ENCODE measurements around the gene PDCD1LG2.
"Not testable (repeated sequence)": the region's sequence is repeated elsewhere in the genome, so short reads cannot be mapped to it uniquely, and the experiment has no call there.

Gene PDCD1LG2

GRCh38 chr9:5566054-5566618, 55.8 kb downstream of the PDCD1LG2 start:
- DNase-seq (ENCODE audit: low read depth): no peak

GRCh38 chr9:5568868-5569267, 58.5 kb downstream of the PDCD1LG2 start:
- no peak for DNase-seq (ENCODE audit: low read depth)

- DNase-seq (ENCODE audit: low read depth): no peak
Observed at GRCh38 chr9:5569409-5569808, 59.1 kb downstream of the PDCD1LG2 start.

- no peak for DNase-seq (ENCODE audit: low read depth)
Observed at GRCh38 chr9:5569891-5570290, 59.6 kb downstream of the PDCD1LG2 start.

- DNase-seq (ENCODE audit: low read depth): no peak
Observed at GRCh38 chr9:5571629-5572232, 61.4 kb downstream of the PDCD1LG2 start.

GRCh38 chr9:5574097-5574496, 63.8 kb downstream of the PDCD1LG2 start:
- DNase-seq (ENCODE audit: low read depth): no peak

GRCh38 chr9:5575000-5575399, 64.7 kb downstream of the PDCD1LG2 start:
- DNase-seq (ENCODE audit: low read depth): no peak

- no peak for DNase-seq (ENCODE audit: low read depth)
Observed at GRCh38 chr9:5577225-5577624, 66.9 kb downstream of the PDCD1LG2 start.

- DNase-seq (ENCODE audit: low read depth): no peak
Observed at GRCh38 chr9:5578018-5578697, 67.8 kb downstream of the PDCD1LG2 start.

- DNase-seq (ENCODE audit: low read depth): no peak
Observed at GRCh38 chr9:5578698-5579085, 68.4 kb downstream of the PDCD1LG2 start.

- DNase-seq (ENCODE audit: low read depth): no peak
Observed at GRCh38 chr9:5579881-5580280, 69.5 kb downstream of the PDCD1LG2 start.

- DNase-seq (ENCODE audit: low read depth): no peak
Observed at GRCh38 chr9:5580650-5581049, 70.3 kb downstream of the PDCD1LG2 start.

- DNase-seq (ENCODE audit: low read depth): not testable (repeated sequence)
Observed at GRCh38 chr9:5581706-5582105, 71.4 kb downstream of the PDCD1LG2 start.

- peak; percentile 82 for DNase-seq (ENCODE audit: low read depth)
Observed at GRCh38 chr9:5582835-5583195, 72.5 kb downstream of the PDCD1LG2 start.

- DNase-seq (ENCODE audit: low read depth): peak; percentile 13
Observed at GRCh38 chr9:5586391-5586802, 76.1 kb downstream of the PDCD1LG2 start.

- DNase-seq (ENCODE audit: low read depth): peak; percentile 55
Observed at GRCh38 chr9:5587024-5587423, 76.7 kb downstream of the PDCD1LG2 start.

GRCh38 chr9:5592231-5592630, 81.9 kb downstream of the PDCD1LG2 start:
- no peak for DNase-seq (ENCODE audit: low read depth)

GRCh38 chr9:5592904-5593303, 82.6 kb downstream of the PDCD1LG2 start:
- DNase-seq (ENCODE audit: low read depth): no peak

GRCh38 chr9:5593904-5594303, 83.6 kb downstream of the PDCD1LG2 start:
- DNase-seq (ENCODE audit: low read depth): no peak

- DNase-seq (ENCODE audit: low read depth): no peak
Observed at GRCh38 chr9:5596173-5596572, 85.8 kb downstream of the PDCD1LG2 start.

GRCh38 chr9:5608298-5609225, 98.2 kb downstream of the PDCD1LG2 start:
- DNase-seq (ENCODE audit: low read depth): peak; percentile 33

GRCh38 chr9:5609226-5609596, 98.9 kb downstream of the PDCD1LG2 start:
- DNase-seq (ENCODE audit: low read depth): no peak

GRCh38 chr9:5610491-5610890, 100.2 kb downstream of the PDCD1LG2 start:
- no peak for DNase-seq (ENCODE audit: low read depth)
